GM18907 (cell line): ENCODE data around the gene KRT15.
"Not testable (repeated sequence)": the region's sequence is repeated elsewhere in the genome, so short reads cannot be mapped to it uniquely, and the experiment has no call there.

Source experiments
- ATAC-seq: cut with Tn5 transposase; IDR thresholded peaks from one replicate; pipeline ENCODE4 v1.9.1; 2021; ENCODE audit warnings: mild to moderate bottlenecking, moderate library complexity; ENCODE audit not compliant: unreplicated experiment

KRT15 gene

DNA sequence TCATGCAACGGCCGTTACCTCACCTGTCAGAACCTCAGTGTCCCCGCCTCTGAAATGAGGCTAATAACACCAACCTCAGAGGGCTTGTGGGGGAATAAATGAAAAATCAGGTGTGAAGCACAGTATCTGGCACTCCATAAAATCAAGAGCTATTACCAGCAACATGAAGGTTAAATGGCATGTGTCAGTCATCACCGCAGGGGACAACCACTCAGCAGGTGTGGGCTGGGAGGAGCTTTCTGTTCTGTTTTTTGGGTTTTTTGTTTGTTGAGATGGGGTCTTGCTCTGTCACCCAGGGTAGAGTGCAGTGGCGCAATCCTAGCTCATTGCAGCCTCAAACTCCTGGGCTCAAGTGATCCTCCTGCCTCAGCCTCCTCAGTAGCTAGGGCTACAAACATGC is 26.2 kb upstream of the KRT15 start:
- ATAC-seq: no peak

DNA sequence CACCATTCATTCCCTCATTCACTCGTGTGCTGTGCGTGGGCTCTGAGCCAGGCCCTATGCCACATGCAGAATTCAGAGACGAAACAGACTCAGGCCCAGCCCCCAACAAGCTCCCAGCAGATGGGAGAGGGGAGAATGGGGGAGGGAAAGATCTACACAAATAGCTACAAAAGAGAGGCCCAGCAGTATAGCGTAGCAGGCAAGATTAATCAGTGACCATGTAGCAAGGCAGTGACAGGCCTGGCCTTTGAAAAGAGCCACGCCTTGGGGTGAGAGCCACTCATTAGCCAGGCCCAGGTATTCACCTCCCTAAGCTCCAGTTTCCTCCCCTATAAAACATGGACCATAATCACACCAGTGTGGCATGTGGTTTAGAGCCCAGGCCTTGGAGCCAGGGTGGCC is 25.8 kb upstream of the KRT15 start:
- ATAC-seq: no peak

DNA sequence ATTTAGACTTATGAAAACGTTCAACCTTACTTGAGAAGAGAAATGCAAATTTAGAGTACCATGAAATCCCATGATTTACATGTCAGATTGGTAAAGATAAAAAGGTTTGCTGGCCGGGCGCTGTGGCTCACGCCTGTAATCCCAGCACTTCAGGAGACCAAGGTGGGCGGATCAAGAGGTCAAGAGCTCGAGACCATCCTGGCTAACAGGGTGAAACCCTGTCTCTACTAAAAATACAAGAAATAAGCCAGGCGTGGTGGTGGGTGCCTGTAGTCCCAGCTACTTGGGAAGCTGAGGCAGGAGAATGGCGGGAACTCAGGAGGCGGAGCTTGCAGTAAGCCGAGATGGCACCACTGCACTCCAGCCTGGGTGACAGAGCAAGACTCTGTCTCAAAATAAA is 24.1 kb upstream of the KRT15 start:
- ATAC-seq: not testable (repeated sequence)

DNA sequence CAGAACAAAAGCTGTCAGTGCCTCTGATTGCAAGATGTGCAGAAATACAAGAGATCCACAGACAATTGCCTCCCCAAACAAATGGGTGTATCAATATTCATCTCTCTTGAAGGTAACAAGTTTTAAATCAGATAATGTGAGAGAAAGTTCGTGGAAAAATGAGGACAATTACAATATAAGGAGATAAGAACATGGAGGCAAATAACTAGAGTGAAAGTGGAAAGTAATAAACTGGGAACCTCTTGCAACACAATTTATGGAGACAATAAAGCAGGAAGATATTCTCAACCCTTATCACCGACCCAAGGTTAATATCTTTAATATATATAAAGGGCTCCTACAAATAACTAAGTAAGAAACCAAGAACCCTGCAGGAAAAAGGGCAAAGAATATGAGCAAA is 23.7 kb upstream of the KRT15 start:
- ATAC-seq: no peak

DNA sequence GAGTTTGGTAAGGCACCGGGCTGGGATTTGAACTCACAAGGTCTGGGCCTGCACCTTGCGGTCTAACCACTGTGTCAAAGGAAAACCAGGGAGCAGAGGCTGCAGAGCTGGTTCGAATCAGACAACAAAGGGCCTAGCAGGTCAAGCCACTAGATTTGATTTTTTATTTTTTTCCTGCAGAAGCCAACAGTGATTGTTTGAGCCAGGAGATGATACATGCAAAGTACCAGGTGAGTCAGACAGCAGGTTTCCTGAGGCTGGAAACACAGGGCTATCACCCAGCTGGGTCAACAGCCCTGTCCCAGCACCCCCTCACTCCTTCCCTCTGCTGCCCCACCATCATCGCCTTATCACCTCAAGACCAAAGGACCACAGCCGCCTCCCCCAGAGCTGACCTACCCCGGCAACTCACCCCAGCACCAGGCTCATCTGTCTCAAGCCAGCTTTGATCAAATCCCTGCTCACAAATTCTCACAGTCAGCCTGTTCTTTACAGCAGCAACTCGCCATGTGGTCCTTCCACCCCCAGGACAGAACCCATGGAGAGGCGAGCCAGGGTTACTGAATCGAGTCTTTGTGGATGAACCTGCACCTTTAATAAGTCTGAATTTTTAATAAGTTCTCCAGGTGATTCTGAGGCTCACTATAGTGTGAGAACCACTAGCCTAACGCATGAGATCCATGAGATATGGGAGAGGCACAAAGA is 22.4 kb upstream of the KRT15 start:
- ATAC-seq: no peak

DNA sequence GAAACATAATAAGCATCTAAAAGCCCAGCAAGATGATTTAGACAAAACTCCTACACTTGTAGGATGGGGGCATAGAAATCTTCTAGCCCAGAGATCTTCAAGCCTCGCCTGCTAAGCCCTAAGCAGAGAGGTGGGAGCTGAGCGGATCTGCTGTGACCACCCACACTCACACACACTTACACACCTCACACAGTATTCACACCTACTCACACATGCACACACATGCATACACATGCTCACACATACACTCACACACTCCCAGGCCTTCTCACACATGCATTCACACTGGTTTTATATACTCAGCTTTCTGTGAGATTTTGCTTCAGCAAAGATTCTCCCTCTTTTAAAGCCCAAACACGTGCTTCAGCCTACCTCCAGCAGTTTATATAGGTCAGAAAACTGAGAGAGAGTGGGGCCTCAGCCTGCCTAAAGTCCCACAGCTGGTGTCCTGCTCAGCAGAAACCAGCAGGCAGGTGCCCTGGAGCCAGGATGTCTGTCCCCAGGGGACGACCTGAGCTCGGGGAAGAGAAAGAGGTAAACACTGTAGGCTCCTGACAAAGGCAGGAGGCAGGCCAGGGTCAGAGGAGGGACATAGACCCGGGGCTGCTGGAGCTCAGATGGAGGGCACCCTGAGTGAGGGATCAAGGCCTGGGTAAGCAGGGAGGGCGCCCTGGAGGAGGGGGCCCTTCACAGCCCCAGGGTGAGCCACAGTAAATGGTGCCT is 21.4 kb upstream of the KRT15 start:
- ATAC-seq: no peak

DNA sequence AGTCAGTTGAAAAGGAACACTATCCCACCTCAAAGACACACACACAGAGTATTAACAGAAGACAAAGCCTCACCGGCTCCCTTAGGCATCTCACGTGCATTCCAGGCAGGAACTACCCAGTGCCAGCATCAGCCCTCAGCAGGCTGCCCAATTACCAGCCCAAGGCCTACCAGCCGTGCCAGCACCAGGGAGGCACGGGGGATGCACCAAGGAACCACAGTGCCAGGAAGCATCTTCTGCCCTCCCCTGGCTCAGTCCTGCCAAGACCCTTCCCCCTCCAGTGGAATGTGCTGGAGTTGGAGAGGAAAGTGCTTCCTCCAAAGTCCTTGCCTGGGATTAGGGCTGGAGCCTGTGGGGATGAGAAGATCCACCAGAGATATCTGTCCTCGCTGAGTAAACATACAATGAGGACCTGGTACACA is 20.4 kb upstream of the KRT15 start:
- ATAC-seq: no peak

DNA sequence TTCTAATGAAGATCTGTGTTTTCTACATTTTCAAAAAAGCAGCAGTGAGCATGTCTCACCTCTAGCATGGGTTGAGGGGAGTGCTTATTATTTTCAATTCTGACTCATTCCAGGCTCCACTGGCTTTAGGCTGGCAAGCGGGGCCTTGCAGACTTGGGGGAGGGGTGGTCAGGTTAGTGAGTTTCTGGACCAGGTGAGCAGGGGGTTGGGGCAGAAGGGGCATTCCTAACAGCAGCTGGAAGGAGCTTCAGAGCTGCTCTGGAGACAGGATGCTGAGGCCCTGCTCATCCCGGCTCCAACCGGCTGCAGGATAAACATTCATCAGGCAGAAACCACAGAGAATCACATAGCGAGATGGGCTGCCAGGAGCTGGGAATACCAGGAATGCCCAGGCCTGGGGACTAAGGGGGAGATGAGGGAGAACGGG is 19.9 kb upstream of the KRT15 start:
- no peak for ATAC-seq

DNA sequence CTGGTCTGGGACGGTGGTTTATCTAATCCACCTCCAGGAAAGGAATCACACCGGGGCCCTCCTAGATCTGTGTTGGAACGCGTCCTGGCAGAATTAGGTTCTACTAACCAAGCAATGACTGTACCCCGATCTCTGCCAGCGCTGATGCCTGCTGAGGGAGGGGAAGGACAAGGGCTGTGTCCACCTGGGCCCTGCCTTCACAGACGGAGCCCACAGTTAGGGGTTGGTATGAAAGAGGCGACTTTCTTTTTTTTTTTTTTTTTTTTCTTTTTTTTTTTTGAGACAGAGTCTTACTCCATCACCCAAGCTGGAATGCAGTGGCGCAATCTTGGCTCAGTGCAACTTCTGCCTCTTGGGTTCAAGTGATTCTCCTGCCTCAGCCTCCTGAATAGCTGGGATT is 19.3 kb upstream of the KRT15 start:
- no peak for ATAC-seq

DNA sequence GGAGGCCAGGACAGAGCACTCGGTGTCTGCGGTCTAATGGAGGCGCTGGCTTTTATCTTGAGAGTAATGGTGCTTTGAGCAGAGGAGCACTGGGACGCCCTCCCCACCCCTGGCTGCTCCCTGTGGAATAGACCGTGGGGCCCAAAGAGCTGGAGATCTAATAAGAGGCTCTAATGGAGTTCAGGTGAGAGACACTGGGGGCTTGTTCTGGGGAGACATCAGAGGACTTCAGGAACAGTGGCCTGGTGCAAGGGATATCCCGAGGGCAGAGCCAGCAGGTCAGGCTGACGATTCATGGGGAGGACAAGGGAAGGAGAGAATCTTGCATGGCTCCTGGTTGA is 18.9 kb upstream of the KRT15 start:
- no peak for ATAC-seq

DNA sequence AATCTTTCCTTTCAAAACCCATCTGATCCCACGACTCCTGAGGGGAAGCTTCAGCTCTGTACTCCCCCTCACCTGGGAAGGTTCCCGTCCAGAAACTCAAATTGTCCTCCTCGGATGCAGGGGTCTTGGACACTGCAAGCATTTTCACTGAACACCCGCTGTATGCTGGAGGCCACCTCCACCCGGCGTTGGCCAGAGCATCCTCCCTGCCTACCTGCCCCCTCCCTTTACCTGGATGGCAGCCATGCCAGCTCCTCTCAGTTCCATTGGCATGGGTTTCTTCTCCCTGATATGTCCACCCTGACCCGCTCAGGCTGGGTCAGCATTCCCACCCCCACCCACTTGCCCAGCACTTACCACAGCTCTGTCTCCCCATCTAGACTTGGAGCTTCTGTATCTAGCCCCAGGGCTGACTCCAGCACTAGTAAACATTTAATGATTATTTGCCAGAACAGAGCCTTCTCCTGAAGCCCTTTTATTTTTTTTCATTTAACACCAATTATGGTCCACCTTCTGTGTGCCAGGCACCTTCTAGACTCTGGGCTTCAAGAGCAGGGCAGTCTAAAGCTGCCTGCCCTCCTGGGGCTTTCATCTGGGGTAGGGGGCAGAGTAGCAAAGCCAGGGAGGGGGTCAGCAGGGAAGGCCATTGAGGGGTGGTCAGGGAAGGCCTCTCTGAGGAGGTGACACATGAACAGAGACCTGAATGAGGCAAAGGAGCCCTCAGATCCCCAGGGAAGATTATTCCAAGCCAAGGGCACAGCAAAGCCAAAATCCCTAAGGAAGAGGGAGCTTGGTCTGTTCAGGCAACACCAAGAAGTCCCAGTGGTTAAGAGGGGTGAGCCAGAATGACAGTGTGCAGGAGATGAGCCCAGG is 18.3 kb upstream of the KRT15 start:
- ATAC-seq: no peak

DNA sequence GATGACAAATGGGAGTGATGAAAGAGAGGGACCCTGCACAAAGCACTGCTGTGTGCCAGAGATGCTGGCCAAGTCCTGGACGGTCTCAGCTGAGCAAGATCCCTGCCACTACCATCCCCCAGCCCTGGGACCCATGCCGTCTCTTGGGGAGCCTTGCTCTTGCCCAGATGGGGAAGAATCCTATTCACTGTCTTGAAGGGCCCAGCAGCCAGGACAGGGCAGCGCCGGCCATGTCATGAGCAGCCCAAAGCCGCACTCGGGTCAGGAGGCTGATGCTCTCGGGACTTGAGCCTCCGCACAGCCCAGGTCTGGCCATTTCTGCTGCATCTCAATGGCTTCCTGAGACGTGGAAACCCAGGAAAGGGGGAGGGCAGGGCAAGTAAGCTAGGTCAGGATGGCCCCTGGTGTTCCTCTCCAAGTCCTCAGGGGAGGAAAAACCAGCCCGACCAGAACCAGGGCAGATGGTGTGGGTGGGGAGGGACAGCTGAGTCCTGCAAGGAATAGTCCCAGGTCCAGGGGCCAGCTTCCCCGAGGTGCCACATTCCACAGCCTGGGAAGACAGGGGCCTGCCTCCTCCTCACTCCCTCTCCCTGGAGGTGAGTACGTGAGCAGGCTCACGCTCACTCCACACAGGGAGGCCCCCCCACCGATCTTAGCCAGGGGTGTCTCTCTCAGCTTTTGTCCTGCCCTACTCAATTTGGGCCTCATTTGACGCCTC is 17.2 kb upstream of the KRT15 start:
- ATAC-seq: no peak

DNA sequence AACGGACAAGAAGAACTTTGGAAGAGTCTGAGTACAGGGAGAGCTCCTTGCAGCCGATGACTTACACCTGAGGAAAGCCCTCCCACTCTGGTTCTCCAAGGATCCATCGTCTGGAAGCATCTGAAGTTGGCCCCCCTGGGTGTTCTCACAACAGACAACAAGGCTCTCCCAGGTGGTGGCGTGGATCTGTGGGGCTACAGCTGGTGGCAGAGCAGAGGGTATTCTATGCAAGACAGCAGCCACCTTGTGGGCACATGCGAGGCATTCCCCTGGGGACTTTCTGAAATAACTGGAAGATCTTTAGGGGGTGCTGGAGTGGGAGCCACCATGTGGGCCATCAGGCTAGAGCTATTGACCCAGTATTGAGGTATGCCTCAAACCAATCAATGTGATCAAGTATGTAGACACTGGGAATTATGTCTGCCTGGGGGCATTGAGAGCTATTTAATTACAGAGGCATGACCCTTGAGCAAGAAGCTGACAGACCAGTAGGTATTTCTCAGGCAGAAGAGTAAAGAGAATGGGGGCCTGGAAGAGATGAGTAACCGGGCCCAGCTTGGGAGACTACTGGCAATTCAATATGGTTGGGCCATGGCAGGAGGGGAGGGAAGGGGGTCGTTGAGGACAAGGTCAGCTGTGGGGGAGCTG is 16.3 kb upstream of the KRT15 start:
- no peak for ATAC-seq

DNA sequence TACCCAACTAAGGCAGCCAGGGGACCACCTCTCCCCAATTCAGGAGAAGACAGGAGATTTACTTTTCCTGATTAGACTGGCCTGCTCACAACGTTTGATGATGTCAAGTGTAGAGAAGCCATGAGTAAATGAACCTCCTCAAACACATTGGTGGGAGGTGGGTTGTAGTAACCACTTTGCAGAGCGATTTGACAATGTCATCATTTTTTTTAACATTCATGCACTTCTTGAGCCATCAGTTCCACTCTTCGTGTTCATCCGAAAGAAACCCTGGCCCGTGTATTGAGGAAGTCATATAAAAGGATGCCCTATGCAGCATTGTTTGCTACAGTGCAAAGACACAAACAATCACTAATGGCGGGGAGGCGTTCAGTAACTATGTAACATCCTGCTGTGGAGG is 14.9 kb upstream of the KRT15 start:
- no peak for ATAC-seq

DNA sequence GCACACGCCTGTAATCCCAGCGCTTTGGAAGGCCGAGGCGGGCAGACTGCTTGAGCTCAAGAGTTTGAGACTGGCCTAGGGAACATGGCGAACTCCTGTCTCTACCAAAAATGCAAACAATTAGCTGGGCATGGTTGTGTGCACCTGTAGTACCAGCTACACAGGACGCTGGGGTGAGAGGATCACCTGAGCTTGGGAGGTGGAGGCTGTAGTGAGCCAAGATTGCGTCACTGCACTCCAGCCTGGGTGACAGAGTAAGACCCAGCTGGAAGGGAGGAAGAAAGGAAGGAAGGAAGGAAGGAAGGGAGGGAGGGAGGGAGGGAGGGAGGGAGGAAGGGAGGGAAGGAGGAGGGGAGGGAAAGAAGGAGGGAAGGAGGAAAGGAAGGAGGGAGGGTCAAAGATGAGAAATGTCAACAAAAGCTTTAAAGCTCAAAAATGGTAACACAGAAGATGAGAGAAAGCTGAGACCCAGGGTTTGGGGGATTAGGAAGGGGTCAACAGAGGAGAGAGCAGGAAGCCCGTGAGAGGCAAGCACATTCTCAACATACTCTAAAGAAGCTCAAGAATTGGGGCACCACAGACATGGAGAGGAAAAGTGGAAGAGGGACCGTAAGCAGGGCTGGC is 14.4 kb upstream of the KRT15 start:
- ATAC-seq: no peak

DNA sequence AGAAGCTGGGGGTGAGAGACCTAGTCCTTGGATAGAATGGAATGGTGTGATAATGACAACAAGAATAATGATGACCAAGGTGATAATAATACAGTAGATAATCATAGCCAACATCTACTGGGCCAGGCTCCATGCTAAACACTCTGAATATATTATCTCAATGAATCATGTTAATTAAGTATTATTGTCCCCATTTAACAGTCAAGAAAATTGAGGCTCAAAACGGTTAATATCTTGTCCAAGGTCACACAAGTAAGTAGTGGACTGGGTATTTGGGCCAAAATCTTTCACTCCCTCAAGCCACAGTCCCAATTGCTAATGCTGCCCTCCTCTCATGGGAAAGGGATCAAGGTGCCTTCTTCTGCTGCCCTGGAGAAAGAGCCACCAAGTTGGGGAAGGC is 13.3 kb upstream of the KRT15 start:
- no peak for ATAC-seq

DNA sequence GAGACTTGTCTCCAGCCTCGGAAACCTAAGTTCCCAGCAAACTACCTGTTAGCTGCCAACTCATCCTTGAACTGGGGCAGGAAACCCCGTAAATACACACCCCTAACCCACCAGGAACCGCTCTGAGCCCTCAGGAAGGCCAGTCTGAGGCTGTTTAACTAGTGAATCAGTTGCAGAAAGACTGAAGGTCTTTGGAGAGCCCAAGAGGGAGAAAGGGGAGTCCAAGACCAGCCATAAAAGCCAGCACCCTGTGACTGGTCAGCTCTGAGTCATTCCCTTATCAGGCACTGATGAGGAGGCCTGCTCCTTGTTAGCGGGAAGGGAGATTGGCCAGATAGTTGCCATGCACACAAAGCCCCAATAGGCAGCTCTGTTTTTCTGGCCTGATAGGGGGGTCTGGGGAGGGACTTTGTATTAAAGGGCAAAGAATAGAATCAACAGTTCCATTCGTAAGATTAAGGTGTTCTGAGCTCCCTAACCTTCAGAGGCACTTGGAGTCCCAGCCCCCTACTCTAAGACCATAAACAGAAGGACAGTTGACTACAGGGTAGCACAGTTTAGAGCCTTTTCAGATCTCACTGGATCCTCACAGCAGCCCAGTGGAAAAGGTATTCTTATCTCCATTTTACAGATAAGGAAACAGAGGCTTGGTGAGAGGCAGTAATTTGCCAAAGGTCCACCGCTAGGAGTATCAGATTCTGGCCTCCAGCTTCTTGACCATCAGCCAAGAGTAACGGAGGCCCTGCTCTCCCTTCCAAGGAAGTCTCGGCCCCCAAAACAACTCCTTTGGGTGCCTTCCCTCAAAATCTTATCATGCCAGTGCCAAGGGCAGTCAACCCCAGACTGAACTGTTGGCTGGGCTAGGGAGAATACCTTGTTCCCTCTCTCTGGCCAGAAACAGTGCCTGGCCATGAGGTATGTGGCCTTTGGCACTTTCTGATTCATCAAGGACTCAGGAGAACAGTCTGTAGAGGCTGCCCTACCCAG is 11.7 kb upstream of the KRT15 start:
- ATAC-seq: no peak

DNA sequence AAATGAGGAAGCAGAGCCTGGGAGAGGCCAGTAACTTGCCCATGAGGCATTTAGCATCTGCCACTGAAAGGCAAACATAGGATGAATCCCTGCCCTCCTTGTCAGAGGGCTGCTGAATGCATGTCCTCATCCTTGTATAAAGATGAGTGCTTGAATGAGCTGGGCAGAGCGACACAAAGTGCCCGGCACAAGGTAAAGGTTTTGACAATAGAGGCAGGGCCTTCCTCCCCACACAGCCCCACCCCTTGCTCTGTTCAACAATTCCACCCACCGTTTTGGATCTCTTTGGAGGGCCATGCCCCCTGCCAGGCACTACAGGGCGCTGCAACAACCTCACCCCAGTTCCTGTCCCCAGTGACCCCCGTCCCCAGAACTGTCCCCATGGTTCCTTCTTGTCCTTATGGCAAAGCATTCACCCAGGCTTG is 10.8 kb upstream of the KRT15 start:
- ATAC-seq: no peak

DNA sequence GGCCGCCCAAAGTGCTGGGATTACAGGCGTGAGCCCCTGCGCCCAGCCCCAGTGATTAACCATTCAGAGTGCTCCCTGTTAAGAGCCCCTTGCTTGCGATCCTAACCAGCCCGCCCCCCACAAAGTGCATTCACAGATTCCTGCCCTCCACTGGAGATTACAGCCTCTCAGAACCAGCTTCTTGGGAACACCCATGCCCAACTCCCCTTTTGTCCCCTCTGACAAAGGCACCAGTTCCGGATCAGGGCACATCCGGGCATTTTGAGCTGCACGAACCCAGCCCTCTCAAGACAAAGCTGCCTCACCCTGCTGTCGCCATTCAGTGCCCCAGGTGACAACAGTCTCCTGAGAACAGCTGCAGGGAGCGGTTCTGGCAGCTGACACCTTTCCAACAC is 10.3 kb upstream of the KRT15 start:
- ATAC-seq: no peak
